HG03565 (cell line): Measurements from ENCODE around the gene DDX49.

Experiments used
- ATAC-seq: cut with Tn5 transposase; IDR thresholded peaks from one replicate; pipeline ENCODE4 v1.9.1; 2021; ENCODE audit warnings: mild to moderate bottlenecking, moderate library complexity; ENCODE audit not compliant: unreplicated experiment

The DDX49 gene

GRCh38 chr19:18919086-18919899 is at the start of gene DDX49, which contains the start of gene COPE:
TSS of gene DDX49 (plus strand) at chr19:18919715. CDS start at chr19:18919742, 27 bp downstream.
TSS of gene COPE (minus strand) at chr19:18919387. CDS start at chr19:18919348, 39 bp downstream.
- peak; percentile 83 for ATAC-seq

- no peak for ATAC-seq
Measured at GRCh38 chr19:18869781-18870530, 49.6 kb upstream of the DDX49 start.

GRCh38 chr19:18870531-18871172 is 48.9 kb upstream of the DDX49 start:
- ATAC-seq = no peak

- ATAC-seq = no peak
Measured at GRCh38 chr19:18871543-18871942, 48.0 kb upstream of the DDX49 start.

- ATAC-seq = no peak
Measured at GRCh38 chr19:18875726-18876125, 43.8 kb upstream of the DDX49 start.

GRCh38 chr19:18876865-18877264 is 42.6 kb upstream of the DDX49 start:
- no peak for ATAC-seq

- no peak for ATAC-seq
Measured at GRCh38 chr19:18878058-18878797, 41.3 kb upstream of the DDX49 start.

- ATAC-seq = no peak
Measured at GRCh38 chr19:18878858-18879578, 40.5 kb upstream of the DDX49 start.

- ATAC-seq = no peak
Measured at GRCh38 chr19:18879579-18880373, 39.7 kb upstream of the DDX49 start.

GRCh38 chr19:18881491-18881890 is 38.0 kb upstream of the DDX49 start:
- ATAC-seq = no peak

- ATAC-seq = no peak
Measured at GRCh38 chr19:18883526-18884304, 35.8 kb upstream of the DDX49 start.

- ATAC-seq = no peak
Measured at GRCh38 chr19:18886972-18887371, 32.5 kb upstream of the DDX49 start.

- no peak for ATAC-seq
Measured at GRCh38 chr19:18889949-18890745, 29.4 kb upstream of the DDX49 start.

GRCh38 chr19:18893587-18894253 is 25.8 kb upstream of the DDX49 start:
- ATAC-seq = no peak

GRCh38 chr19:18894254-18895037 is 25.1 kb upstream of the DDX49 start:
- ATAC-seq = no peak

- no peak for ATAC-seq
Measured at GRCh38 chr19:18895038-18895823, 24.3 kb upstream of the DDX49 start.
